Measurements from ENCODE around the gene TMED8.

DNA sequence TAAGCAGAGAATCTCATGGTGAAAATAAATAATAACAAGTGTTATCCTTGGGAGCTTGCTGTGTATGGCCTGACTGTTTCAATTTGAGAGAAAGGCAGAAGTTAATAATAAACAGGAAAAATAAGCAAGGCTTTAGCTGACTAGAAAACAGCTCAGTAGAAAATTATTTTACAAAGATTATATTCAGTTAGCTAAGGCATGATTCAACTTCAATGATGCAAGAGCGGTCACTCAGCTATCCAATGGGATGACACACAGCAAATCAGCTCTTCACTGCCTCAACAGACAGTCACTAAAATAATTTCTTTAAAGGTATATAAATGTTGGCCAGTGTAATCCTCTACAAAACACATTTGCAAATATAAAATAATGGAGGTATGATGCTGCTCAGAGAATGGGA, 37.5 kb downstream of the TMED8 start:
- TF ChIP-seq POLR2AphosphoS5 (IDR thresholded peaks at IDR 0.05): no peak
- TF ChIP-seq, protein P1, sequence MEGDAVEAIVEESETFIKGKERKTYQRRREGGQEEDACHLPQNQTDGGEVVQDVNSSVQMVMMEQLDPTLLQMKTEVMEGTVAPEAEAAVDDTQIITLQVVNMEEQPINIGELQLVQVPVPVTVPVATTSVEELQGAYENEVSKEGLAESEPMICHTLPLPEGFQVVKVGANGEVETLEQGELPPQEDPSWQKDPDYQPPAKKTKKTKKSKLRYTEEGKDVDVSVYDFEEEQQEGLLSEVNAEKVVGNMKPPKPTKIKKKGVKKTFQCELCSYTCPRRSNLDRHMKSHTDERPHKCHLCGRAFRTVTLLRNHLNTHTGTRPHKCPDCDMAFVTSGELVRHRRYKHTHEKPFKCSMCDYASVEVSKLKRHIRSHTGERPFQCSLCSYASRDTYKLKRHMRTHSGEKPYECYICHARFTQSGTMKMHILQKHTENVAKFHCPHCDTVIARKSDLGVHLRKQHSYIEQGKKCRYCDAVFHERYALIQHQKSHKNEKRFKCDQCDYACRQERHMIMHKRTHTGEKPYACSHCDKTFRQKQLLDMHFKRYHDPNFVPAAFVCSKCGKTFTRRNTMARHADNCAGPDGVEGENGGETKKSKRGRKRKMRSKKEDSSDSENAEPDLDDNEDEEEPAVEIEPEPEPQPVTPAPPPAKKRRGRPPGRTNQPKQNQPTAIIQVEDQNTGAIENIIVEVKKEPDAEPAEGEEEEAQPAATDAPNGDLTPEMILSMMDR (IDR thresholded peaks at IDR 0.05): no peak
- TF ChIP-seq POLR2A (IDR thresholded peaks at IDR 0.05): no peak
